ENCODE measurements around the gene MPV17L.

MPV17L gene

DNA sequence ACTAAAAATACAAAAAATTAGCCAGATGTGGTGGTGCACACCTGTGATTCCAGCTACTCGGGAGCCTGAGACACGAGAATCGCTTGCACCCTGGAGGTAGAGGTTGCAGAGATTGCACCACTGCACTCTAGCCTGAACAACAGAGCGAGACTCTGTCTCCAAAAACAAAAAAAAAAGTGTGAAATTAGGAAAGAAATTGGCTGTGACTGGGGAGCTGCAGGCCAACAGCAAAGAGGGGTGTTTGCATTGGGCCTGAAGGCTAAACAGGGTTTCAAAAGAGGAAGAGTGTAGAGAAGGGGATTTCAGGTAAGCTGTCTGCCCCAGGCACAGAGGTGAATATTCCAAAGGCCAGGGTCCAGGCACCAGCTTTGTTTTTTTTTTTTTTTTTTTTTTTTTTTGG is 48.2 kb downstream of the MPV17L start:
- Histone ChIP-seq H3K27me3 (replicated peaks) (no peaks in the 10 kb centered on the region), H3K27ac (no peak overlapping the region), H3K4me3 (ENCODE audit: low read depth, low read length) (no peak overlapping the region), H3K36me3 (replicated peaks) (no peaks in the 10 kb centered on the region)
- TF ChIP-seq, protein P1, sequence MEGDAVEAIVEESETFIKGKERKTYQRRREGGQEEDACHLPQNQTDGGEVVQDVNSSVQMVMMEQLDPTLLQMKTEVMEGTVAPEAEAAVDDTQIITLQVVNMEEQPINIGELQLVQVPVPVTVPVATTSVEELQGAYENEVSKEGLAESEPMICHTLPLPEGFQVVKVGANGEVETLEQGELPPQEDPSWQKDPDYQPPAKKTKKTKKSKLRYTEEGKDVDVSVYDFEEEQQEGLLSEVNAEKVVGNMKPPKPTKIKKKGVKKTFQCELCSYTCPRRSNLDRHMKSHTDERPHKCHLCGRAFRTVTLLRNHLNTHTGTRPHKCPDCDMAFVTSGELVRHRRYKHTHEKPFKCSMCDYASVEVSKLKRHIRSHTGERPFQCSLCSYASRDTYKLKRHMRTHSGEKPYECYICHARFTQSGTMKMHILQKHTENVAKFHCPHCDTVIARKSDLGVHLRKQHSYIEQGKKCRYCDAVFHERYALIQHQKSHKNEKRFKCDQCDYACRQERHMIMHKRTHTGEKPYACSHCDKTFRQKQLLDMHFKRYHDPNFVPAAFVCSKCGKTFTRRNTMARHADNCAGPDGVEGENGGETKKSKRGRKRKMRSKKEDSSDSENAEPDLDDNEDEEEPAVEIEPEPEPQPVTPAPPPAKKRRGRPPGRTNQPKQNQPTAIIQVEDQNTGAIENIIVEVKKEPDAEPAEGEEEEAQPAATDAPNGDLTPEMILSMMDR (IDR thresholded peaks at IDR 0.05; ENCODE audit: low read depth, low read length, missing control alignments) = no peak
- in situ Hi-C loops (cut with HindIII; ENCODE audit: low pct_ligation_motif_present, low sequenced_read_pairs) = no loop called here
- DNase-seq = no peak

DNA sequence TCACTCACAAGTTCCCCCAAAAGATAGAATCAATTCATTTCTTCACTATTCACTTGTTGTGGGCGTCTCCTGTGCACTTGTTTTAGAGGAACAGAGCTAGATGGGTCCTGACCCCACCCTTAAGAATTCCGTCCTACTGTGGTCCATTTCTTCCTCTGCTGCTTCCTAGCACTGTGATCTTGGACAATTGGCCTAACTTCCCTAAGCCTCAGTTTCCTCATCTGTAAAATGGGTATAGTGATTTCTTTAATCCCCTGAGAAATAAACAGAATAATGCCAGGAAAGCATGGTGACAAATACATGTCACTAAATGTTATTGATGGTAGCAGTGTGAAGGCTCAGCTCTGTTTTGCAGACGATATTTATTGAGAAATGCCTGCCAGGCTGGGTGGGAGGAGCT is 48.7 kb downstream of the MPV17L start:
- Histone ChIP-seq H3K36me3 (replicated peaks) (no peaks in the 10 kb centered on the region), H3K4me3 (ENCODE audit: low read depth, low read length) (no peak overlapping the region), H3K27ac (no peak overlapping the region), H3K27me3 (replicated peaks) (no peaks in the 10 kb centered on the region)
- in situ Hi-C loops (cut with HindIII; ENCODE audit: low pct_ligation_motif_present, low sequenced_read_pairs) = no loop called here
- no peak for DNase-seq
- TF ChIP-seq, protein P1 (IDR thresholded peaks at IDR 0.05; ENCODE audit: low read depth, low read length, missing control alignments) = no peak

DNA sequence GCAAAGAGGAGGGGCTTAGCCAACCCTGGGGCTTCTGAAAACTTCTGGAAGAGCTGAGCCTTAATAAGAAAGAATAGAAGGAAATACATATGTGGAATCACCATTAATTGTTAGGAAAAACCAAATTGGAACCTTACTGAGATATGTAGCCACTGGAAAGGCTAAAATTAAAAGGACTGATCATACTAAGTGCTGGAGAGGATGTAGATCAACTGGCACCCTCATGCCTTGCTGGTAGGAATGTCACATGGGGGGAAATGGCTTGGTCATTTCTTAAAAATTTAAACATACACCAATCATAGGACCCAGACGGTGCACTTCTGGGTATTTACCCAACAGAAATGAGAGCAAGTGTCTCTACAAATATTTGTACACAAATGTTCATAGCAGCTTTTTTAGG is 49.9 kb downstream of the MPV17L start:
- DNase-seq = no peak
- in situ Hi-C loops (cut with HindIII; ENCODE audit: low pct_ligation_motif_present, low sequenced_read_pairs) = no loop called here
- TF ChIP-seq, protein P1 (IDR thresholded peaks at IDR 0.05; ENCODE audit: low read depth, low read length, missing control alignments) = no peak
- Histone ChIP-seq H3K27me3 (replicated peaks) (no peaks in the 10 kb centered on the region), H3K4me3 (ENCODE audit: low read depth, low read length) (no peak overlapping the region), H3K27ac (no peak overlapping the region), H3K36me3 (replicated peaks) (no peaks in the 10 kb centered on the region)

DNA sequence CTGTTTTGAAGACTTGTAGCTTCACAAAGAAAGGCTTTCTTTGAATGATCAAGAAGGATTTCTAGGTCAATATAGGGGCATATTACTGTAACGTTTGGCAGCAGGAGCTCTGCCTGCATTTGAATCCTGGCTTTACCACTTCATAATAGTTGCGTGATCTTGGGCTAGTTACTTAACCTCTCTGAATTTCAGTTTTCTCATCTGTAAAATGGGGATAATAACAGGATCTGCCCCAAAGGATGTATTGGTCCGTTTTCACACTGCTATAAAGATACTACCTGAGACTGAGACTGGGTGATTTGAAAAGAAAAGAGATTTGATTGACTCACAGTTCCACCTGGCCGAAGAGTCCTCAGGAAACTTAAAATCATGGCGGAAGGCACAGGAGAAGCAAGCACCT is 51.3 kb downstream of the MPV17L start:
- H3K27me3 ChIP-seq (replicated peaks) = no peaks in the 10 kb centered on the region
- TF ChIP-seq, protein P1 (IDR thresholded peaks at IDR 0.05; ENCODE audit: low read depth, low read length, missing control alignments) = no peak
- in situ Hi-C loops (cut with HindIII; ENCODE audit: low pct_ligation_motif_present, low sequenced_read_pairs) = no loop called here
- H3K4me3 ChIP-seq (ENCODE audit: low read depth, low read length) = no peak overlapping the region
- H3K36me3 ChIP-seq (replicated peaks) = no peaks in the 10 kb centered on the region
- no peak for DNase-seq
- no peak overlapping the region for H3K27ac ChIP-seq

DNA sequence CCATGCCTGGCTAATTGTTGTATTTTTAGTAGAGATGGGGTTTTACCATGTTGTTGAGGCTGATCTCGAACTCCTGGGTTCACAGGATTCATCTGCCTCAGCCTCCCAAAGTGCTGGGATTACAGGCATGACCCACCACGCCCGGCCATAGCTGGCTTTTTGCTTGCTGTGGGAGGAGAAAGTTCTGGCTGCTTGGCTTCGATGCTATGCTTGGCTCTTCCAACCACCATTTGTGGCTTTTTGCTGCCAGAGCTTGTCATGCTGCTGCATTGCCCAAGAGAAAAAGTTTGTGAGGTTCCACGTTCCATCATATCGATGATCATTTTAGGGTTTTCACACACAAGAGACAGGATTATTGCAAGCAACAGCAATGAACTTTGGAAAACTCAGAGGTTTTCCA is 55.1 kb downstream of the MPV17L start:
- no peak overlapping the region for H3K27ac ChIP-seq
- no peak for DNase-seq
- no peaks in the 10 kb centered on the region for H3K36me3 ChIP-seq (replicated peaks)
- no peaks in the 10 kb centered on the region for H3K27me3 ChIP-seq (replicated peaks)
- TF ChIP-seq, protein P1 (IDR thresholded peaks at IDR 0.05; ENCODE audit: low read depth, low read length, missing control alignments) = no peak
- in situ Hi-C loops (cut with HindIII; ENCODE audit: low pct_ligation_motif_present, low sequenced_read_pairs) = no loop called here
- no peak overlapping the region for H3K4me3 ChIP-seq (ENCODE audit: low read depth, low read length)

DNA sequence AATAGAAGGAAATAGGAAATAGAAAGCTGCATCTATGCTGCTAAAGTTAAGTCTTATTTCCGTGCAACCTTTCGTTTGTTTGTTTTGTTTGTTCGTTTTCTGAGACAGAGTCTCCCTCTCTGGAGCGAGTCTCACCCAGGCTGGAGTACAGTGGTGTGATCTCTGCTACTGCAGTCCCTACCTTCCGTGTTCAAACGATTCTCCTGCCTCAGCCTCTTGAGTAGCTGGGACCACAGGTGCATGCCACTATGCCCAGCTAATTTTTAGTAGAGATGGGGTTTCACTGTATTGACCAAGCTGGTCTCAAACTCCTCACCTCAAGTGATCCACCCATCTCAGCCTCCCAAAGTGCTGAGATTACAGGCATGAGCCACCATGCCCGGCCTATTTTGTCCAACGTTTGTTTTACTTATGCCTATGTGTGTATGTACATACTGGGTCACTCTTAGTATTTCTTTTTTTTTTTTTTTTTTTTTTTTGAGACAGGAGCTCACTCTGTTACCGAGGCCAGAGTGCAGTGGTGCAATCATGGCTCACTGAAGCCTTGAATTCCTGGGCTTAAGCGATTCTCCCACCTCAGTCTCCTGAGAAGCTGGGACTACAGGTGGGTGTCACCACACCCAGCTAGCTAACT is 55.7 kb downstream of the MPV17L start:
- H3K27me3 ChIP-seq (replicated peaks) = no peaks in the 10 kb centered on the region
- no peak overlapping the region for H3K27ac ChIP-seq
- H3K36me3 ChIP-seq (replicated peaks) = no peaks in the 10 kb centered on the region
- DNase-seq = no peak
- TF ChIP-seq, protein P1 (IDR thresholded peaks at IDR 0.05; ENCODE audit: low read depth, low read length, missing control alignments) = no peak
- in situ Hi-C loops (cut with HindIII; ENCODE audit: low pct_ligation_motif_present, low sequenced_read_pairs) = no loop called here
- no peak overlapping the region for H3K4me3 ChIP-seq (ENCODE audit: low read depth, low read length)
